HCEC 1CT (cell line): ENCODE data around the gene TMX4.
A peak's percentile ranks its signal among the peaks of the same experiment; 100 is the strongest.
"Not testable (repeated sequence)": the region's sequence is repeated elsewhere in the genome, so short reads cannot be mapped to it uniquely, and the experiment has no call there.

Experiments used
- DNase-seq: peaks from one replicate; pipeline ENCODE4 v3.0.0-alpha.2; 2017

Gene TMX4

DNA sequence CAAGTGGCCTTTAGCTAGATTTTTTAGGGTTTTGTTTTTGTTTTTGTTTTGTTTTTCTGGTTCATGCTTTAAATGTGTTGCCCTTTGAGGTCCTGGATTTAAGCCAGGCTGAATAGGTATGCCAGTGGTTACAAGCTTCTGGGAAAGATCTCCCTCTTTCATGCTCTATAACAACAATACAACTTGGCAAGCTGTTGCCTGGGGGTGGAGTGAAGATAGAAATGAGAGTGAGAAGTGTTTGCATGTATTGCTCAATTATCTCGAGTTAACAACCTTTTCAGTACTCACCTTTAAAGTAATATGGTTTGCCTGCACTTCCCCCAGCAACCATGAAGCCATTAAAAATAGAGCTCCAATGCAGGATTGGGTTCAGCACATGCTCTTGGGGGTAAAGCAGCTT, 60.1 kb downstream of the TMX4 start:
- DNase-seq = no peak

DNA sequence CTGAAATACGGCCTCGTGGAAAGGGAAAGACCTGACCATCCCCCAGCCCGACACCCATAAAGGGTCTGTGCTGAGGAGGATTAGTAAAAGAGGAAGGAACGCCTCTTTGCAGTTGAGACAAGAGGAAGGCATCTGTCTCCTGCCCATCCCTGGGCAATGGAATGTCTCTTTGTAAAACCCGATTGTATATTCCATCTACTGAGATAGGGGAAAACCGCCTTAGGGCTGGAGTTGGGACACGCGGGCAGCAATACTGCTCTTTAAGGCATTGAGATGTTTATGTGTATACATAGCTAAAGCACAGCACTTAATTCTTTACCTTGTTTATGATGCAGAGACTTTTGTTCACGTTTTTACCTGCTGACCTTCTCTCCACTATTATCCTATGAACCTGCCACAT, 63.0 kb downstream of the TMX4 start:
- DNase-seq = not testable (repeated sequence)

DNA sequence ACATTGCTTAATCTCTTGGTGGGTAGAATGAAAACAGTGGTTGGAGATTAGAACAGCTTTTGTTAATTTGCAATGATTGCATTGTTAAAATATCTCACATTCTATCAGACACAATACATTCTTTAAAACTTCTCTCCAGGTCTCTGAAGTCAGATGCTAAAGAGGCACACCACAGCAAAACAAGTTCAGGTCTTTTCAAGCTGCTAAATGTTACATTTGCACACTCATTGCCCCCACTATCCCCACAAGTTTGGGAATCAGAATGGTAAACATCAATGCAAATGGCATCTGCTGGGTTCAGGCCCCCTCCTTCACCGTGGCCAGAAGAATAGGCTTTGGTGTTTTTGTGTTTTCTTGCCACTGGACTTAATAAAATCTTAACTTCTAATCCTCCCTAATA, 69.2 kb downstream of the TMX4 start:
- no peak for DNase-seq

DNA sequence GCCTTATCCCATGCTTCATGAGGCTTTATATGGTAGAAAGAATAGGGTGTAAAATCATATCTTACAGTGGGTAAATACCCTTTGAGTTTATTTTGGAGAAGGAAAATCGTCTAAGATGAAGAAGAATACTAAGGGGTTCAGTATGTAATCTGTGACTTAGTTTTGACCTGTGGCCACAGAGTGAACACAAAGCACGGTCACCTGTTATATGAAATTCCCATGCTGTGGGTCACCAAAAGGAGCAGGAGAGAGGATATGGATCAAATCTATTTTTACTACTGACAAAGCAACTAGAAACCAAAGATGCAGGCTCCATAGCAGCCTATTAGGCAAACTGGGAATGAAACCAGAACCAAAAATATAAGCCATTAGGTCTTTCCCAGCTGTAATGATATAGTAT, 75.7 kb downstream of the TMX4 start:
- DNase-seq = no peak

DNA sequence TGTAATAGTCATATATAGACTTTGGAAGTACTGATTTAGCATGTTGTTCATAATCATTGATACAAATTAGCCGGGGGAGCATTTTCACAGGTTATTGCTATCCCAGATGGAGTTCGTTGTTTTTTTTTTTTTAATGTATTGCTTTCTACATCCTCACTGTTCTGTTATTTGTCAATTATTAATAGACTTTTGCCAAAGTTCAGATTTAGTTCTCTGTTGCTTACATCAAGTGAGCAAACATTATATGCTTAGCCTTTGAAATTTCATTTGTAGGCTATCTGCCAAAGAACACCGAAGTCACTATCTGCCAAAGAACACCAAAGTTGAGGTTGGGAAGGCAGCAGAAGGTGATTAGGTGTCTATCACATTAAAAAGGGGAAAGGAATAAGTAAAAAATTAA, 79.2 kb downstream of the TMX4 start, which contains the start of gene HAO1:
TSS of gene HAO1 (minus strand) at position 118 of the 400 bp plus-strand sequence. CDS start at position 82, 36 bp downstream.
- no peak for DNase-seq

DNA sequence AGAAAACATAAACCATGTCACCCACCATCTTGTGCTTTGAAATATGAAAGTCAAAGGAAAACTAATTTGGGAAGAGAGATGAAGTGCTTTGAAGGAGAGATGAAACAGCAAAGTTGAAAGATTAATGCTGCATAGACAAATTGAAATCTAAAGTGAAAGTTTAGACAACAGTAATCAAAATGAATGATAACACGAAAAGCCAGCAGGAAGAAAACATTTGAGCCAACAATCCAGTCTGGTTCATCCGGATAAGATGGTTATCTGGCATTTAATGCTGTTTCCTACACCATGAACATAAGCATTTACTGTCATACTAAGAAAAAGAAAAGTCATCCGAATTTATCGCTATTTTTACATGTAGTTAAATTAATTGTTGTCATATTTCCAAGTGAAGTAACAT, 79.9 kb downstream of the TMX4 start:
- no peak for DNase-seq

DNA sequence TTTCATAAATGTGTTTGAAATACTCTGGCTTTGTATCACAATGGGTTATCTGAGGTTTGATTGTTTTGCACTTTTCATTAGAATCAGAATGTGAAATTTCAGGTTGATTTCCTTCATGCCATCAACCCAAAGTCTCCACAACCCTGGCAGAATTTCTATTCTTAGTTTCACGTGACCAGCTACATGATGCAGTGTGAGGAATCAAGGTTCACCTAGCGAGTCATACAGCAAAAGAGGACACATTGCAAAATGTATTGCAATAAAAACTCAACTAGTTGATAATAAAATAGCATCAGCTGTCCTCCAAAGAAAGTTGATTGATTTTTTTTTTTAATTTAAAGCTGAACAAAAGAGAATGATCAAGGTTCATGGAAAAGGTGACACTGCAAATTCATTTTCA, 81.5 kb downstream of the TMX4 start:
- DNase-seq = peak; percentile 11

DNA sequence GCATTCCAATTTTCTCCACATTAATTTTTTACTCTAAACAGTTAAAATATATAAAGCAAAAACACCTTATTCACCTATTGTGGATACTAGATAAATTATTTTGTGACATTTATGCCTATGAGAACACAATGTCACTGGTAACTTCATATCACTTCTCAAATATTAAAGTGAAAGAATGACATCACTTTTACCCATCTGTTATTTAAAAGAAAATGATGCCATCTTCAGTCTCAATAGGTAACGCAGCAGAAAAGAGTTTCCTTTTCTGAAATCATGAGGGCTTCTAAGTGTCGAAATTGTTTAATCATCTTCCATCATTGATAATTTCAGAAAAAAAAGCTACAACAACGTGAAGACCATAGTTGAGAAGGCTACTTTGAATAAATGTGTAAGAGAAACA, 82.2 kb downstream of the TMX4 start:
- DNase-seq = no peak

DNA sequence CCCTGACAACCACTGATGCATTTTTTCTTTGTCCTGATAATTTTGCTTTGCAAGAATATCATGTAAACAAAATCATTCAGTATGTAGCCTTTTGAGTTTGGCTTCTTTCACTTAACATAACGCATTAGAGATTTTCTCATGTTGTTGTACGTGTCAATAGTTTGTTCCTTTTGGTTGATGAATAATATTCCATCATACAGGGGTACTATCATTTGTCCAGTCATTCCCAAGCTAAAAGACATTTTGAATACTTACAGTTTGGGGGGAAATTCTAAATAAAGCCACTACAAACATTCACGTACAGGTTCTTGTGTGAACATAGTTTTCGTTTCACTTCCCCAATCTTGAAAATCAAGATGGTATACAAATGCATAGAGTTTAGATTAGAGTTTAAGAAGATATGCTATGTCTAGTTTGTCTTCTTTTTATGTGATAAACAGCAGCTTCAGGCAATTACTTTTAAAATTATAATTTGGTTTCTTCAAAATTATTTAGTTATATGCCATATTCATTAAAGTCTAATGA, 84.5 kb downstream of the TMX4 start:
- DNase-seq = no peak

DNA sequence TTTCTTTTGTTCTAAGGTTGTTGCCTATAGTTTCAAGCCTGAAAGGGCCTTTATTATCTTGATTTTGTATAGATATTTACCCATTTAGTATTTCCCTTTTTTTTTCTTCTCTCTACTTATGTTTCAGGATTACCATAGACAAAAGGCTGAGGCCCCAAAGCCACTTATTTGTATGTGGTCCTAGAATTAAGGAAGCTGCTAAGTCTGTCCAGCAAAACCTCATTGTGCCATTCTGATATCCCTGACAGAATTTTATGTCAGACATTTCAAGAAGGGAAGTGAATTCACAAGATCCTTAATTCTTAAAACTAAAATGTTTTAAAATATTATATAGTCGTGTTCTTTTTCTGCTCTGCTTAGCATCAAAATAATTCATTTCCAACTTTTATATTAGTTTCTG, 86.2 kb downstream of the TMX4 start:
- DNase-seq = no peak

DNA sequence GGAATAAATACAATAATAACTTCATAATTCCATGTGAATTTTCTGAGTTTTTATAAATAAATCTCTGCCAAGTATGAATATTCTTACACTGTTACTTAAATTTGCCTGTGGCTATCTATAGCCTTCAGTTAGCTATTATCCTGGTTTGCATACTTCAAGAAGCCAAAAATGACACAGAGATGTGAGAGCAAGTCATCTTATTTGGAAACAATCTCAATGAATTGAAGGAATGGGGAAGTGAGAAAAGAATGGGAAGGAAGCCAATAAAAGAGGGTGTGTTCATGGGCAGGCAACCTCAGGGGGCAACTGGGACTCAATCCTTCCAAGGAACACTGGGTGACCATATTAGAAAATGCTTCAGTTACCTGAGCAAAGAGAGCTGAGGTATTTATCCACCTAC, 89.2 kb downstream of the TMX4 start:
- no peak for DNase-seq
